GM12865 (cell line): ENCODE results near the gene ZNF318.

Experiments
- DNase-seq: peaks from one replicate; pipeline ENCODE4 v3.0.0; 2010; ENCODE audit warnings: low read depth
- H3K4me3 ChIP-seq: 2 replicates; pipeline ENCODE4 v1.5.1; 2011; ENCODE audit warnings: mild to moderate bottlenecking, low read depth, low read length, control low read depth
- CTCF ChIP-seq: IDR thresholded peaks from 2 replicates; pipeline ENCODE4 v1.5.1; 2011; ENCODE audit warnings: low read length, control low read depth, low read depth, inconsistent platforms; ENCODE audit not compliant: insufficient read depth; ENCODE audit errors: missing control alignments

The ZNF318 gene

GRCh38 chr6:43331891-43332290 lies 37.6 kb downstream of the ZNF318 start:
- H3K4me3 ChIP-seq: no peak overlapping the region
- no peak for TF ChIP-seq CTCF
- no peak for DNase-seq

GRCh38 chr6:43331470-43331869 lies 38.0 kb downstream of the ZNF318 start:
- no peak for TF ChIP-seq CTCF
- DNase-seq: no peak
- H3K4me3 ChIP-seq: no peak overlapping the region

GRCh38 chr6:43328528-43328927 lies 40.9 kb downstream of the ZNF318 start:
- no peak for DNase-seq
- no peak for TF ChIP-seq CTCF
- H3K4me3 ChIP-seq: no peak overlapping the region

GRCh38 chr6:43325876-43326275 lies 43.6 kb downstream of the ZNF318 start:
- DNase-seq: no peak

GRCh38 chr6:43318011-43318410 lies 51.4 kb downstream of the ZNF318 start:
- TF ChIP-seq CTCF: no peak
- DNase-seq: no peak
- no peak overlapping the region for H3K4me3 ChIP-seq

More at GRCh38 chr6:43325876-43326275, 43.6 kb downstream of the ZNF318 start:
- no peak for TF ChIP-seq CTCF
- H3K4me3 ChIP-seq: no peak overlapping the region

GRCh38 chr6:43313813-43314212 lies 55.6 kb downstream of the ZNF318 start:
- no peak overlapping the region for H3K4me3 ChIP-seq
- DNase-seq: no peak
- TF ChIP-seq CTCF: no peak

- DNase-seq: no peak
- H3K4me3 ChIP-seq: no peak overlapping the region
- TF ChIP-seq CTCF: no peak
Observed at GRCh38 chr6:43311666-43312065, 57.8 kb downstream of the ZNF318 start.
